HepG2 (cell line): ENCODE measurements around the gene MOK. TPM values are rescaled to one million over a fixed set of nuclear protein-coding genes. Genes with fewer than 3 reads are reported as not detected.

Experiments used
- ARNTL ChIP-seq: sonication (generic); formaldehyde crosslinking; IDR thresholded peaks from 2 replicates; pipeline ENCODE4 v1.4.0; 2020; ENCODE audit warnings: mild to moderate bottlenecking, missing genetic modification reagents
- ATAD3A ChIP-seq: sonication (generic); formaldehyde crosslinking; IDR thresholded peaks from 2 replicates; pipeline ENCODE4 v1.4.0; 2020; ENCODE audit warnings: missing genetic modification reagents
- CBX5 ChIP-seq: sonication (generic); formaldehyde crosslinking; IDR thresholded peaks from 2 replicates; pipeline ENCODE4 v1.4.0; 2020; ENCODE audit warnings: missing genetic modification reagents, borderline replicate concordance
- CENPT ChIP-seq: sonication (generic); formaldehyde crosslinking; IDR thresholded peaks from 2 replicates; pipeline ENCODE4 v1.8.0; 2022; ENCODE audit warnings: low read depth, mild to moderate bottlenecking, moderate library complexity, missing genetic modification reagents
- FIP1L1 ChIP-seq: fragments of 200-400 bp; formaldehyde crosslinking; IDR thresholded peaks from 2 replicates; pipeline ENCODE4 v1.6.1; 2018; ENCODE audit warnings: low read depth, mild to moderate bottlenecking, low read length, moderate library complexity, borderline replicate concordance; ENCODE audit not compliant: insufficient read depth
- FOXC1 ChIP-seq: sonication (generic); formaldehyde crosslinking; IDR thresholded peaks from 2 replicates; pipeline ENCODE4 v1.8.0; 2022; ENCODE audit warnings: mild to moderate bottlenecking, missing genetic modification reagents, borderline replicate concordance
- HES4 ChIP-seq: sonication (generic); formaldehyde crosslinking; IDR thresholded peaks from 2 replicates; pipeline ENCODE4 v1.9.0; 2021; ENCODE audit warnings: mild to moderate bottlenecking, missing genetic modification reagents, borderline replicate concordance
- HOXA7 ChIP-seq: sonication (generic); formaldehyde crosslinking; IDR thresholded peaks from 2 replicates; pipeline ENCODE4 v1.8.1; 2022; ENCODE audit warnings: mild to moderate bottlenecking, missing genetic modification reagents, moderate library complexity
- ISX ChIP-seq: sonication (generic); formaldehyde crosslinking; conservative IDR thresholded peaks from 2 replicates; pipeline ENCODE4 v1.5.0; 2020; ENCODE audit warnings: missing genetic modification reagents
- MAFF ChIP-seq: IDR thresholded peaks from 2 replicates; pipeline ENCODE4 v1.6.1; 2011; ENCODE audit warnings: low read depth, low read length, improper control_type of control experiment
- NFKBIZ ChIP-seq: IDR thresholded peaks from 2 replicates; pipeline ENCODE4 v1.6.1; 2018; ENCODE audit warnings: missing genetic modification reagents, missing compliant biosample characterization
- PHF8 ChIP-seq: sonication (generic); formaldehyde crosslinking; IDR thresholded peaks from 2 replicates; pipeline ENCODE4 v1.5.0; 2020; ENCODE audit warnings: missing genetic modification reagents
- PITX1 ChIP-seq: sonication (generic); formaldehyde crosslinking; IDR thresholded peaks from 2 replicates; pipeline ENCODE4 v1.5.1; 2020; ENCODE audit warnings: mild to moderate bottlenecking, missing genetic modification reagents
- POLR2G ChIP-seq: fragments of 200-400 bp; formaldehyde crosslinking; IDR thresholded peaks from 2 replicates; pipeline ENCODE4 v1.6.1; 2018; ENCODE audit warnings: mild to moderate bottlenecking, low read depth, low read length, moderate library complexity
- SNRNP70 ChIP-seq: fragments of 200-400 bp; formaldehyde crosslinking; IDR thresholded peaks from 2 replicates; pipeline ENCODE4 v1.6.1; 2017; ENCODE audit warnings: mild to moderate bottlenecking, low read depth, low read length, moderate library complexity
- TARDBP ChIP-seq: sonication (generic); formaldehyde crosslinking; IDR thresholded peaks from 2 replicates; pipeline ENCODE4 v1.8.0; 2022; ENCODE audit warnings: mild to moderate bottlenecking, missing genetic modification reagents
- ZMYM4 ChIP-seq: sonication (generic); formaldehyde crosslinking; IDR thresholded peaks from 2 replicates; pipeline ENCODE4 v1.8.1; 2023; ENCODE audit warnings: mild to moderate bottlenecking, missing genetic modification reagents
- ZNF138 ChIP-seq: sonication (generic); formaldehyde crosslinking; IDR thresholded peaks from 2 replicates; pipeline ENCODE4 v1.5.0; 2020; ENCODE audit warnings: mild to moderate bottlenecking, low read depth, missing genetic modification reagents
- ZNF143 ChIP-seq: sonication (generic); formaldehyde crosslinking; IDR thresholded peaks from 2 replicates; pipeline ENCODE4 v1.4.0; 2020; ENCODE audit warnings: missing genetic modification reagents
- ZNF367 ChIP-seq: sonication (generic); formaldehyde crosslinking; IDR thresholded peaks from 2 replicates; pipeline ENCODE4 v1.4.0; 2020; ENCODE audit warnings: missing genetic modification reagents, borderline replicate concordance
- ZNF44 ChIP-seq: sonication (generic); formaldehyde crosslinking; IDR thresholded peaks from 2 replicates; pipeline ENCODE4 v1.5.1; 2020; ENCODE audit warnings: mild to moderate bottlenecking, missing genetic modification reagents
- ZNF589 ChIP-seq: sonication (generic); formaldehyde crosslinking; conservative IDR thresholded peaks from 2 replicates; pipeline ENCODE4 v1.8.0; 2022; ENCODE audit warnings: mild to moderate bottlenecking, moderate library complexity, missing genetic modification reagents
- ZNF678 ChIP-seq: sonication (generic); formaldehyde crosslinking; IDR thresholded peaks from 2 replicates; pipeline ENCODE4 v1.4.0; 2020; ENCODE audit warnings: mild to moderate bottlenecking, missing genetic modification reagents
- polyA plus RNA-seq, 8 experiments: library from polyadenylated mRNA; depleted of rRNA in 3 of 8; stranded (reverse) in 7 of 8; unstranded in 1 of 8; fragments of >200 nt; fragmentation: Illumina TruSeq in 4 of 8; extraction: Trizol in 4 of 8; gene quantifications; 2 replicates each; pipeline versions ENCODE4 v1.2.1 to v1.2.3, GENCODE V29; 2011 to 2016; ENCODE audit warnings: low read depth in 4 of 8, missing spikeins in 1 of 8, mixed read lengths in 1 of 8; ENCODE audit not compliant: insufficient read depth in 1 of 8
- total RNA-seq, 5 experiments: library from RNA; depleted of rRNA; stranded (reverse); fragments of >200 nt; fragmentation: Illumina TruSeq; extraction: Trizol; gene quantifications; 2 replicates each; pipeline ENCODE4 v1.2.3, GENCODE V29; 2016; ENCODE audit warnings: low read depth in 1 of 5
- TF ChIP-seq, protein P1 (sequence below): sonication (generic); formaldehyde crosslinking; IDR thresholded peaks from 2 replicates; pipeline ENCODE4 v1.4.0; 2020; ENCODE audit warnings: missing genetic modification reagents
- TF ChIP-seq, protein P2 (sequence below): IDR thresholded peaks from 2 replicates; pipeline ENCODE4 v1.6.1; 2016; ENCODE audit warnings: missing compliant biosample characterization, missing genetic modification reagents, borderline replicate concordance
- TF ChIP-seq, protein P3 (sequence below): sonication (generic); formaldehyde crosslinking; IDR thresholded peaks from 2 replicates; pipeline ENCODE4 v1.4.0; 2020; ENCODE audit warnings: low read depth, mild to moderate bottlenecking, missing genetic modification reagents

MOK gene
- total and polyA plus RNA-seq, 2 of the 13 experiments (the other 11 are each of a cell fraction or from before 2014, with no cell fraction given): 15.3 to 16.9 TPM

DNA sequence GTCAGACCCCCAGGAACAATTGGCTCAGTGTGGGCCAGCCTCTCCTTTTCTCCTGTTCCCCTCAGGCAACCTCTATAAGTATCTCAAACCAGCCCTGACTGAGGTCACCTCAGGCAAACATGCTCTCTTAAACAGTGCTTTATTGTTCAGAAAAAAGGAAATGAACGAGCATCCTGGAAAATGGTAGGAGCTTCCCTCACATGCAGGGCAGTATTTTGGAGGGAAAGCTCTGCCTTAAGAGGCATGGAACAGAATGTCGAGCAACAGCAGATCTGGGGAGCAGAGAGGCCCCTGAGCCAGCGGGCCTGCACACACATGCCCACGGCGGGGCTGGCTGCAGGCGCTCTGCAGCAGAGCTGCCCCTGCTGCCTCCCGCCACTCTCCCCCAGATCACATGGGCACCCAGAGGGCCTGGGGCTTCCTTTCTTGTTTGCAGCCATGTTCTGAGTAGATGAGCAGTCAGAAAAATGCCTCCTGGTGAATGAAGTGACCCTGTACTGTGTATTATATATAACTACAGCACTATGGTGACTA lies 42.0 kb downstream of the MOK start (continued):
- TF ChIP-seq, protein P1, sequence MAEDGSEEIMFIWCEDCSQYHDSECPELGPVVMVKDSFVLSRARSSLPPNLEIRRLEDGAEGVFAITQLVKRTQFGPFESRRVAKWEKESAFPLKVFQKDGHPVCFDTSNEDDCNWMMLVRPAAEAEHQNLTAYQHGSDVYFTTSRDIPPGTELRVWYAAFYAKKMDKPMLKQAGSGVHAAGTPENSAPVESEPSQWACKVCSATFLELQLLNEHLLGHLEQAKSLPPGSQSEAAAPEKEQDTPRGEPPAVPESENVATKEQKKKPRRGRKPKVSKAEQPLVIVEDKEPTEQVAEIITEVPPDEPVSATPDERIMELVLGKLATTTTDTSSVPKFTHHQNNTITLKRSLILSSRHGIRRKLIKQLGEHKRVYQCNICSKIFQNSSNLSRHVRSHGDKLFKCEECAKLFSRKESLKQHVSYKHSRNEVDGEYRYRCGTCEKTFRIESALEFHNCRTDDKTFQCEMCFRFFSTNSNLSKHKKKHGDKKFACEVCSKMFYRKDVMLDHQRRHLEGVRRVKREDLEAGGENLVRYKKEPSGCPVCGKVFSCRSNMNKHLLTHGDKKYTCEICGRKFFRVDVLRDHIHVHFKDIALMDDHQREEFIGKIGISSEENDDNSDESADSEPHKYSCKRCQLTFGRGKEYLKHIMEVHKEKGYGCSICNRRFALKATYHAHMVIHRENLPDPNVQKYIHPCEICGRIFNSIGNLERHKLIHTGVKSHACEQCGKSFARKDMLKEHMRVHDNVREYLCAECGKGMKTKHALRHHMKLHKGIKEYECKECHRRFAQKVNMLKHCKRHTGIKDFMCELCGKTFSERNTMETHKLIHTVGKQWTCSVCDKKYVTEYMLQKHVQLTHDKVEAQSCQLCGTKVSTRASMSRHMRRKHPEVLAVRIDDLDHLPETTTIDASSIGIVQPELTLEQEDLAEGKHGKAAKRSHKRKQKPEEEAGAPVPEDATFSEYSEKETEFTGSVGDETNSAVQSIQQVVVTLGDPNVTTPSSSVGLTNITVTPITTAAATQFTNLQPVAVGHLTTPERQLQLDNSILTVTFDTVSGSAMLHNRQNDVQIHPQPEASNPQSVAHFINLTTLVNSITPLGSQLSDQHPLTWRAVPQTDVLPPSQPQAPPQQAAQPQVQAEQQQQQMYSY (CRISPR knock-in tag): no peak; the same call in 1 of the 2 replicates
- TF ChIP-seq ZNF138 (no peak), ZNF143 (CRISPR knock-in tag) (no peak), FOXC1 (CRISPR knock-in tag) (no peak), CBX5 (CRISPR knock-in tag) (0 out of 2 replicates have a peak, but pooled peaks have one; percentile 35), ARNTL (CRISPR knock-in tag) (no peak), ZNF367 (no peak), CENPT (CRISPR knock-in tag) (no peak), ZMYM4 (peak; percentile 63; the same call in 1 of the 2 replicates), ZNF44 (no peak), MAFF (no peak), PHF8 (CRISPR knock-in tag) (0 out of 2 replicates have a peak, but pooled peaks have one; percentile 16), SNRNP70 (no peak), HES4 (no peak), HOXA7 (CRISPR knock-in tag) (no peak), NFKBIZ (CRISPR knock-in tag) (no peak), TARDBP (peak; percentile 54; the same call in 1 of the 2 replicates), ZNF589 (CRISPR knock-in tag) (0 out of 2 replicates have a peak, but pooled peaks have one; percentile 31), ZNF678 (CRISPR knock-in tag) (no peak), POLR2G (no peak; the same call in 1 of the 2 replicates), FIP1L1 (no peak), ISX (CRISPR knock-in tag) (no peak), PITX1 (no peak), ATAD3A (CRISPR knock-in tag) (no peak)
- TF ChIP-seq, protein P2, sequence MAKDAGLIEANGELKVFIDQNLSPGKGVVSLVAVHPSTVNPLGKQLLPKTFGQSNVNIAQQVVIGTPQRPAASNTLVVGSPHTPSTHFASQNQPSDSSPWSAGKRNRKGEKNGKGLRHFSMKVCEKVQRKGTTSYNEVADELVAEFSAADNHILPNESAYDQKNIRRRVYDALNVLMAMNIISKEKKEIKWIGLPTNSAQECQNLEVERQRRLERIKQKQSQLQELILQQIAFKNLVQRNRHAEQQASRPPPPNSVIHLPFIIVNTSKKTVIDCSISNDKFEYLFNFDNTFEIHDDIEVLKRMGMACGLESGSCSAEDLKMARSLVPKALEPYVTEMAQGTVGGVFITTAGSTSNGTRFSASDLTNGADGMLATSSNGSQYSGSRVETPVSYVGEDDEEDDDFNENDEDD (CRISPR knock-in tag): peak; percentile 97
- TF ChIP-seq, protein P3, sequence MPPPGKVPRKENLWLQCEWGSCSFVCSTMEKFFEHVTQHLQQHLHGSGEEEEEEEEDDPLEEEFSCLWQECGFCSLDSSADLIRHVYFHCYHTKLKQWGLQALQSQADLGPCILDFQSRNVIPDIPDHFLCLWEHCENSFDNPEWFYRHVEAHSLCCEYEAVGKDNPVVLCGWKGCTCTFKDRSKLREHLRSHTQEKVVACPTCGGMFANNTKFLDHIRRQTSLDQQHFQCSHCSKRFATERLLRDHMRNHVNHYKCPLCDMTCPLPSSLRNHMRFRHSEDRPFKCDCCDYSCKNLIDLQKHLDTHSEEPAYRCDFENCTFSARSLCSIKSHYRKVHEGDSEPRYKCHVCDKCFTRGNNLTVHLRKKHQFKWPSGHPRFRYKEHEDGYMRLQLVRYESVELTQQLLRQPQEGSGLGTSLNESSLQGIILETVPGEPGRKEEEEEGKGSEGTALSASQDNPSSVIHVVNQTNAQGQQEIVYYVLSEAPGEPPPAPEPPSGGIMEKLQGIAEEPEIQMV (CRISPR knock-in tag): no peak
